H1 (cell line): Measurements from ENCODE around the gene CPA2. TPM values are rescaled to one million over a fixed set of nuclear protein-coding genes. Genes with fewer than 3 reads are reported as not detected.

Experiments used
- CTCF ChIA-PET: fragments of 300-600 bp; sonication (Branson Sonifier 250); formaldehyde crosslinking; loops from one replicate; lab custom pipeline; 2021; ENCODE audit not compliant: partially characterized antibody; lab: Charles Lee
- POLR2A ChIA-PET: fragments of 300-600 bp; sonication (Branson Sonifier 250); formaldehyde crosslinking; loops from one replicate; lab custom pipeline; 2021; ENCODE audit warnings: inconsistent platforms; ENCODE audit not compliant: partially characterized antibody; lab: Charles Lee
- DNase-seq, 2 experiments: peaks; one replicate each; pipeline versions ENCODE4 v3.0.0 to v3.0.0-alpha.2; 2010 to 2022; ENCODE audit warnings: low spot score in 2 of 2, low read depth in 1 of 2, mixed read lengths in 1 of 2
- FAIRE-seq: peaks from 2 replicates; lab custom pipeline; 2011; peaks lifted over from hg19 to GRCh38; lab: Jason Lieb, UNC
- H2AFZ ChIP-seq: 2 replicates; pipeline ENCODE4 v1.8.1; 2012; ENCODE audit warnings: low read length, inconsistent platforms
- H2AK5ac ChIP-seq: 2 replicates; pipeline ENCODE4 v1.6.1; 2013; ENCODE audit warnings: low read depth, low read length
- H2BK120ac ChIP-seq: replicated peaks from 2 replicates; pipeline ENCODE3; 2013; ENCODE audit warnings: low read depth, low read length, inconsistent platforms
- H2BK12ac ChIP-seq: 2 replicates; pipeline ENCODE4 v1.6.1; 2013; ENCODE audit warnings: low read depth, low read length
- H2BK15ac ChIP-seq: 2 replicates; pipeline ENCODE4 v1.6.1; 2013; ENCODE audit warnings: low read length
- H2BK20ac ChIP-seq: 2 replicates; pipeline ENCODE4 v1.6.1; 2013; ENCODE audit warnings: low read length
- H2BK5ac ChIP-seq: 2 replicates; pipeline ENCODE4 v1.6.1; 2013; ENCODE audit warnings: low read depth, low read length
- H3K14ac ChIP-seq: 2 replicates; pipeline ENCODE4 v1.6.1; 2013; ENCODE audit warnings: inconsistent platforms; ENCODE audit not compliant: insufficient read length
- H3K18ac ChIP-seq: 2 replicates; pipeline ENCODE4 v1.6.1; 2013; ENCODE audit warnings: low read length; ENCODE audit errors: extremely low read depth
- H3K23ac ChIP-seq: 2 replicates; pipeline ENCODE4 v1.6.1; 2013; ENCODE audit warnings: inconsistent platforms; ENCODE audit not compliant: insufficient read length
- H3K23me2 ChIP-seq: 2 replicates; pipeline ENCODE4 v1.6.1; 2013; ENCODE audit warnings: low read depth, low read length
- H3K27ac ChIP-seq: 2 replicates; pipeline ENCODE4 v1.6.1; 2011; ENCODE audit warnings: low read depth, low read length, inconsistent platforms
- H3K27me3 ChIP-seq, 4 experiments: replicated peaks in 1 of 4; 1 replicate in 1 of 4; 2 replicates in 3 of 4; pipeline versions ENCODE4 v1.6.1 to v1.8.1; 2011 to 2013; ENCODE audit warnings: low read length in 3 of 4, mild to moderate bottlenecking in 3 of 4, inconsistent platforms in 2 of 4, mixed read lengths in 2 of 4, moderate library complexity in 1 of 4; ENCODE audit not compliant: control insufficient read depth in 3 of 4, insufficient read depth in 3 of 4; ENCODE audit errors: extremely low read depth in 1 of 4
- H3K36me3 ChIP-seq, 4 experiments: 2 replicates each; pipeline versions ENCODE4 v1.6.1 to v1.8.1; 2011 to 2013; ENCODE audit warnings: mild to moderate bottlenecking in 4 of 4, low read length in 3 of 4, moderate library complexity in 2 of 4, control low read depth in 1 of 4, inconsistent platforms in 1 of 4; ENCODE audit not compliant: insufficient read depth in 4 of 4, control insufficient read depth in 2 of 4
- H3K4ac ChIP-seq: replicated peaks from 2 replicates; pipeline ENCODE3; 2013; ENCODE audit warnings: low read length, low read depth, mixed read lengths, inconsistent platforms; ENCODE audit not compliant: insufficient read length
- H3K4me1 ChIP-seq, 4 experiments: replicated peaks in 1 of 4; 1 replicate in 1 of 4; 2 replicates in 3 of 4; pipeline versions ENCODE4 v1.6.1 to v1.8.1; 2011 to 2013; ENCODE audit warnings: low read length in 3 of 4, inconsistent platforms in 2 of 4, mixed read lengths in 1 of 4; ENCODE audit not compliant: insufficient read depth in 4 of 4, control insufficient read depth in 3 of 4
- H3K4me2 ChIP-seq, 2 experiments: 2 replicates each; pipeline versions ENCODE4 v1.6.1 to v1.8.1; 2011 to 2013; ENCODE audit warnings: low read depth in 2 of 2, low read length in 2 of 2, control low read depth in 1 of 2, inconsistent platforms in 1 of 2, mild to moderate bottlenecking in 1 of 2; ENCODE audit not compliant: insufficient read depth in 1 of 2
- H3K4me3 ChIP-seq, 4 experiments: fragments of 200-600, 300-600 bp in 1 of 4; sonication (generic), shearing (Covaris generic), sonication (Bioruptor Twin) in 1 of 4; 2 replicates each; pipeline versions ENCODE4 v1.5.1 to v1.8.1; 2011 to 2016; ENCODE audit warnings: low read length in 4 of 4, low read depth in 3 of 4, control low read depth in 2 of 4, inconsistent platforms in 2 of 4, mild to moderate bottlenecking in 2 of 4, mixed read lengths in 1 of 4, moderate library complexity in 1 of 4; ENCODE audit not compliant: insufficient read depth in 2 of 4; ENCODE audit errors: extremely low read depth in 1 of 4
- H3K56ac ChIP-seq: replicated peaks from 2 replicates; pipeline ENCODE3; 2013; ENCODE audit warnings: low read depth, mild to moderate bottlenecking, mixed read lengths, low read length, inconsistent platforms; ENCODE audit not compliant: insufficient read length
- H3K79me1 ChIP-seq: 2 replicates; pipeline ENCODE4 v1.6.1; 2013; ENCODE audit warnings: low read depth, low read length, control low read depth
- H3K79me2 ChIP-seq, 2 experiments: 2 replicates each; pipeline versions ENCODE4 v1.6.1 to v1.8.1; 2012 to 2013; ENCODE audit warnings: low read length in 2 of 2, mild to moderate bottlenecking in 2 of 2, inconsistent platforms in 1 of 2; ENCODE audit not compliant: insufficient read depth in 2 of 2, control insufficient read depth in 1 of 2
- H3K9ac ChIP-seq, 4 experiments: replicated peaks in 1 of 4; 1 replicate in 1 of 4; 2 replicates in 3 of 4; pipeline versions ENCODE4 v1.6.1 to v1.8.1; 2011 to 2013; ENCODE audit warnings: low read depth in 3 of 4, low read length in 3 of 4, control low read depth in 2 of 4, mild to moderate bottlenecking in 2 of 4, moderate library complexity in 2 of 4, inconsistent platforms in 1 of 4; ENCODE audit errors: extremely low read depth in 1 of 4
- H3K9me3 ChIP-seq, 2 experiments: 2 replicates each; pipeline versions ENCODE4 v1.6.1 to v1.8.1; 2012 to 2013; ENCODE audit warnings: mild to moderate bottlenecking in 2 of 2, moderate library complexity in 2 of 2, control low read depth in 1 of 2, inconsistent platforms in 1 of 2, low read depth in 1 of 2, low read length in 1 of 2, mixed read lengths in 1 of 2; ENCODE audit not compliant: insufficient read depth in 2 of 2
- H4K20me1 ChIP-seq, 2 experiments: replicated peaks in 1 of 2; 2 replicates each; pipeline versions ENCODE3 to v1.8.1; 2011 to 2013; ENCODE audit warnings: inconsistent platforms in 2 of 2, low read length in 2 of 2, mild to moderate bottlenecking in 1 of 2; ENCODE audit not compliant: insufficient read depth in 2 of 2, control insufficient read depth in 1 of 2
- H4K5ac ChIP-seq: 2 replicates; pipeline ENCODE4 v1.6.1; 2013; ENCODE audit warnings: low read length, low read depth, mixed read lengths, inconsistent platforms; ENCODE audit not compliant: insufficient read length
- H4K8ac ChIP-seq: 2 replicates; pipeline ENCODE4 v1.8.0; 2013; ENCODE audit warnings: mild to moderate bottlenecking, moderate library complexity, low read length, inconsistent platforms; ENCODE audit not compliant: insufficient read depth; ENCODE audit errors: extremely low read depth
- H4K91ac ChIP-seq: replicated peaks from 2 replicates; pipeline ENCODE3; 2013; ENCODE audit warnings: low read length, mixed read lengths, inconsistent platforms; ENCODE audit not compliant: insufficient read length
- ATF3 ChIP-seq: IDR thresholded peaks from 2 replicates; pipeline ENCODE4 v1.6.1; 2011; ENCODE audit warnings: low read depth, mild to moderate bottlenecking, low read length; ENCODE audit not compliant: insufficient read depth
- WGBS, 2 experiments: shearing (Covaris generic) in 1 of 2; methylation state at CpG; one replicate each; pipeline versions ENCODE4 v1.1.6 to v1.1.7; 2013 to 2015; ENCODE audit warnings: low lambda C conversion rate in 2 of 2, mixed read lengths in 2 of 2, inconsistent platforms in 1 of 2, low coverage in 1 of 2, missing lambda C conversion rate in 1 of 2; ENCODE audit not compliant: insufficient replicate concordance in 2 of 2, insufficient coverage in 1 of 2, insufficient read length in 1 of 2; ENCODE audit errors: extremely low coverage in 1 of 2, missing lambda C conversion rate in 1 of 2; 5-methylcytosine and 5-hydroxymethylcytosine counted together
- polyA plus RNA-seq, 7 experiments: library from polyadenylated mRNA; depleted of rRNA in 3 of 7; stranded (reverse) in 5 of 7; unstranded in 2 of 7; fragments of >200 nt in 5 of 7; fragments of 200-250 nt in 2 of 7; gene quantifications; 1 replicate in 5 of 7; 2 replicates in 1 of 7; 4 replicates in 1 of 7; pipeline versions ENCODE4 v1.2.1 to v1.2.3, GENCODE V29; 2011 to 2013; ENCODE audit warnings: missing spikeins in 2 of 7, mixed read lengths in 2 of 7
- total RNA-seq: library from RNA; stranded (reverse); fragmentation: NEBNext Ultra II Directional; extraction: Animal tissue kit (Norgen Biotek cat#: 25700); gene quantifications from 2 replicates; pipeline ENCODE4 v1.2.1, GENCODE V29; 2021

The CPA2 gene
- total and polyA plus RNA-seq, 2 of the 8 experiments (the other 6 are each of a cell fraction or from before 2014, with no cell fraction given) = 0.21 TPM; not detected in 1

- POLR2A ChIA-PET = interaction anchor here (1.4 to 3.9 kb wide), 4 partner anchors 8 to 66 kb away, joined by 6 to 23 read pairs (median 13); partner anchors contain the start of gene TMEM209
- Histone ChIP-seq H2BK15ac (peak overlapping the region; percentile 96; the same call in 1 of the 2 replicates), H4K20me1 (no peaks in the 10 kb centered on the region), H3K27ac (no peak overlapping the region), H4K91ac (peak overlapping the region; percentile 98), H3K9ac (no peak overlapping the region; a peak in 1 of 7 replicates), H3K4me1 (peaks cover 6 to 27% (median 19%) of the 10 kb centered on the region in 4 experiments), H3K23ac (no peak overlapping the region), H2BK5ac (peak overlapping the region; percentile 88; the same call in 1 of the 2 replicates), H3K18ac (peak overlapping the region; percentile 68), H2BK12ac (peak overlapping the region; percentile 96), H3K36me3 (no peaks in the 10 kb centered on the region), H2BK120ac (peak overlapping the region; percentile 33), H2AK5ac (0 out of 2 replicates have a peak overlapping the region, but pooled peaks have one; percentile 57), H3K56ac (no peak overlapping the region), H4K5ac (peak overlapping the region; percentile 63), H3K27me3 (no peaks in the 10 kb centered on the region), H4K8ac (no peak overlapping the region), H2AFZ (peak overlapping the region; percentile 90; the same call in 1 of the 2 replicates), H3K14ac (no peak overlapping the region), H3K9me3 (no peaks in the 10 kb centered on the region), H3K4me2 (no peak overlapping the region), H3K23me2 (no peaks in the 10 kb centered on the region; the same call in 1 of the 2 replicates), H2BK20ac (peak overlapping the region; percentile 84; the same call in 1 of the 2 replicates), H3K4ac (peak overlapping the region; percentile 2), H3K79me1 (no peaks in the 10 kb centered on the region), H3K79me2 (no peaks in the 10 kb centered on the region), H3K4me3 (no peak overlapping the region)
- DNase-seq = no peak
- no peak for FAIRE-seq
- 95% methylated on average over 12 of the region's 12 CpGs; no CpG with 5 or more reads in 1 of the 2 experiments for WGBS, 2 experiments
- TF ChIP-seq ATF3 = no peak
- CTCF ChIA-PET = interaction anchor here (1.3 kb wide), 1 partner anchor 171 kb away, joined by 3 read pairs; no protein-coding TSS in a partner anchor
Observed at GRCh38 chr7:130270947-130271800, 4.5 kb downstream of the CPA2 start.
